C4-2B (cell line): ENCODE data around the gene SYTL4.
"Not testable (repeated sequence)": the region's sequence is repeated elsewhere in the genome, so short reads cannot be mapped to it uniquely, and the experiment has no call there.

Source experiments
- H3K27ac ChIP-seq: fragments of 450-650 bp; 2 replicates; pipeline ENCODE4 v1.5.1; 2017
- CTCF ChIP-seq: fragments of 450-650 bp; conservative IDR thresholded peaks from 2 replicates; pipeline ENCODE4 v1.5.1; 2017; ENCODE audit warnings: mild to moderate bottlenecking
- ZFX ChIP-seq: fragments of 450-650 bp; IDR thresholded peaks from 2 replicates; pipeline ENCODE4 v1.6.1; 2017

Gene SYTL4

DNA sequence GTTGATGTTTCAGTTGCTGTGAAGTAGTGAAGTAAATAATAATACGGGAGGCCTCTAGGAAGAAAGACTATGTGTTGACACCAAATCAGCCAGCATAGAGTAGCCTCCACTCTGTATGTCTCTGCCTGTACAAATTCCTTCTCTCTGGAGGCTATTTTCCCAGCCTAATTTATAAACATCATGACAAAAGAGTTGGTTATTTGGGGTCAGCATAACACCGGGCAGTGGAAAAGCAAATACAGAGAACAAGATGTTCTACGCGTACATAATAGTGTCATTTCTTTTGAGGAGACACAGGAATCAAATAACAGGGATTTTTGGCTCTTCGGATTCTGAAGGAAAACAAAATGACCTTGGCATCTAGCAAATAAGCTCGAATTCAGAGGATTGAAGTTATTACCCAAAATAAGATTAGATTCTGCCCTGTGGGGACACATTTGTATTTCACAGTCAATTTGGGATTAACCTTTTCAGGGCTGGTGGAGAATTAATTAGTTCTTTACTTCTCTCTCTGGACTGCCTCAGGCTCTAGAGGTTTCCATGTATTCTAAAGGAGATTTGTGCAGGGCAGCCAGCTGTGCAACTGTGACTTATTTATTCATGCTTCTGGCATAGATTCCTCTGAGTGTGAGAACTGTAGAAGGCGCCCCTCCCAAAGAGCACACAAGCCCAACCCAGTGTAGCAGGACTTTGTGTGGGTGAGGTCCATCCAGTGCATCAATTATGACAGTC, 14.1 kb upstream of the SYTL4 start:
- peak overlapping the region; percentile 43; the same call in 1 of the 2 replicates for H3K27ac ChIP-seq
- no peak for TF ChIP-seq ZFX
- TF ChIP-seq CTCF: no peak

GRCh38 chrX:100745205-100745604, 13.3 kb upstream of the SYTL4 start:
- H3K27ac ChIP-seq: no peak overlapping the region
- TF ChIP-seq ZFX (no peak), CTCF (no peak)

DNA sequence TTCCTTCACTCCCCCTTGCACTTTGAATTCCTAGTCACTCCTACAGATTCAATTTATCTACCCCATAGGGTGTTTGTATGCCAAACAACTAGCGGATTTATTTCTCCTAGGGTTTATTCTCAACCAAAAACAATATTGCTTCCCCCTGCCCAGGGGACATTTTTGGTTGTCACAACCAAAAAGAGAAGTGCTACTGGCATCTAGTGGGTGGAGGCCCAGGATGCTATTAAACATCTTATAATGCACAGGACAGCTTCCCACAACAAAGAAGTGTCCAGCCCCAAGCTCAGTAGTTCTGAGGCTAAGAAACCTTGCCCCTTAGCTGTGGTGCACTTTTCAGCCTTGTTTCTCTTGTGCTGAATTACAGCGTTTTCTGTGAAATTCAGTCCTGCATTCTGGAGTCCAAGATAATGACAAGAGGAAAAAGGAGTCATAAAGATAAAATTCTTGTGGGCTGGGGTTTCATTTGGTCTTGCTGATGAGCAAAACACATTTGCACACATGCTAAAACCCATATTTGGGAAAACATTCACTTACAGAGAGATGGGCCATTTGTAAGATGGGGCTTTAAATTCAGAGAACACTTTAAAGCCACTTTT, 11.2 kb upstream of the SYTL4 start:
- TF ChIP-seq ZFX (no peak), CTCF (no peak)

DNA sequence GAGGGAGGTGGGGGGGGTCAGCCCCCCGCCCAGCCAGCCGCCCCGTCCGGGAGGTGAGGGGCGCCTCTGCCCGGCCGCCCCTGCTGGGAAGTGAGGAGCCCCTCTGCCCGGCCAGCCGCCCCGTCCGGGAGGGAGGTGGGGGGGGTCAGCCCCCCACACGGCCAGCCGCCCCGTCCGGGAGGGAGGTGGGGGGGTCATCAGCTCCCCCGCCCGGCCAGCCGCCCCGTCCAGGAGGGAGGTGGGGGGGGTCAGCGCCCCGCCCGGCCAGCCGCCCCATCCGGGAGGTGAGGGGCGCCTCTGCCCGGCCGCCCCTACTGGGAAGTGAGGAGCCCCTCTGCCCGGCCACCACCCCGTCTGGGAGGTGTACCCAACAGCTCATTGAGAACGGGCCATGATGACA, 7.9 kb downstream of the SYTL4 start:
- not testable (repeated sequence) for H3K27ac ChIP-seq

More for the DNA sequence above, 11.2 kb upstream of the SYTL4 start:
- no peak overlapping the region for H3K27ac ChIP-seq

DNA sequence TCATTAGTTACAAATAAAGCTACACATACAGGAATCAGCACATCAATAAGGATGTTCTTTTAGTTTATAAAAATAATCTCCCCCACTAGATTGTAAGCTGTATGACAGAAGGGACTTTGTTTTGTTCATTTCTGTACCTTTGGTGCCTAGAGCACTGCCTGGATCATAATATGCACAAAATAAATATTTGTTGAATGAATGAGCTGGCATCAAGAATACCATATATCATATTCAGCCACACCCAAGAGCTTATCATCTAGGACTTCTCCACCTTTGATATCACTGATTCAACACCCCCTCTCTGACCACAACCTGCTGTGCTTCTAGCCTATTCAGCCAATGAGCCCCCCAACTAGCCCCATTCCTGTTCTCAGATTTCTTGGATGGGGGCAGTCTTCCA, 10.6 kb downstream of the SYTL4 start:
- no peak overlapping the region for H3K27ac ChIP-seq
- TF ChIP-seq ZFX (no peak), CTCF (no peak)

GRCh38 chrX:100720301-100720700, 11.6 kb downstream of the SYTL4 start:
- H3K27ac ChIP-seq: no peak overlapping the region
- TF ChIP-seq ZFX (no peak), CTCF (no peak)

DNA sequence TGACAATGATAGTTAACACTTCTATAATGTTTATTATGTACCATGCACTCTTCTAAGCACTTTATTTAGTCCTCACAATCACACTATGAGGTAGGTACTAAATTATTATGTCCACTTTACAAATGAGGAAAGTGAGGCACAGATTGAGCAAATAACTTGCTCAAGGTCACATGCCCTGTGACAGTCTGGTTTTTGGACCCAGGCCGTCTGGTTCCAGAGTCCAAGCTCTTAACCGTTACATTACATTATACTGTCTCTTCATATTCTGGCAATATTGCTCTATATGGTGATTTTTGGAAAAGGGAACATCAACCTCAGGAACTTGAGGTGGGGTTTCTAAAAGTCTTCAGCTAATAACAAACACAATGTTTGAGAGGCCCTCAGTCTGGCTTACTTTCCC, 12.8 kb downstream of the SYTL4 start:
- TF ChIP-seq CTCF (no peak), ZFX (no peak)
- no peak overlapping the region for H3K27ac ChIP-seq

GRCh38 chrX:100717363-100717762, 14.6 kb downstream of the SYTL4 start:
- TF ChIP-seq ZFX (no peak), CTCF (no peak)

More at GRCh38 chrX:100717363-100717762, 14.6 kb downstream of the SYTL4 start:
- H3K27ac ChIP-seq: no peak overlapping the region
